ENCODE data around the gene LIMS4. TPM values are rescaled to one million over a fixed set of nuclear protein-coding genes. Genes with fewer than 3 reads are reported as not detected.
"Not testable (repeated sequence)": the region's sequence is repeated elsewhere in the genome, so short reads cannot be mapped to it uniquely, and the experiment has no call there.

Gene LIMS4
- 1 to 10 TPM; 1.6 to 5.8 (median 2.9) TPM for polyA plus RNA-seq

DNA sequence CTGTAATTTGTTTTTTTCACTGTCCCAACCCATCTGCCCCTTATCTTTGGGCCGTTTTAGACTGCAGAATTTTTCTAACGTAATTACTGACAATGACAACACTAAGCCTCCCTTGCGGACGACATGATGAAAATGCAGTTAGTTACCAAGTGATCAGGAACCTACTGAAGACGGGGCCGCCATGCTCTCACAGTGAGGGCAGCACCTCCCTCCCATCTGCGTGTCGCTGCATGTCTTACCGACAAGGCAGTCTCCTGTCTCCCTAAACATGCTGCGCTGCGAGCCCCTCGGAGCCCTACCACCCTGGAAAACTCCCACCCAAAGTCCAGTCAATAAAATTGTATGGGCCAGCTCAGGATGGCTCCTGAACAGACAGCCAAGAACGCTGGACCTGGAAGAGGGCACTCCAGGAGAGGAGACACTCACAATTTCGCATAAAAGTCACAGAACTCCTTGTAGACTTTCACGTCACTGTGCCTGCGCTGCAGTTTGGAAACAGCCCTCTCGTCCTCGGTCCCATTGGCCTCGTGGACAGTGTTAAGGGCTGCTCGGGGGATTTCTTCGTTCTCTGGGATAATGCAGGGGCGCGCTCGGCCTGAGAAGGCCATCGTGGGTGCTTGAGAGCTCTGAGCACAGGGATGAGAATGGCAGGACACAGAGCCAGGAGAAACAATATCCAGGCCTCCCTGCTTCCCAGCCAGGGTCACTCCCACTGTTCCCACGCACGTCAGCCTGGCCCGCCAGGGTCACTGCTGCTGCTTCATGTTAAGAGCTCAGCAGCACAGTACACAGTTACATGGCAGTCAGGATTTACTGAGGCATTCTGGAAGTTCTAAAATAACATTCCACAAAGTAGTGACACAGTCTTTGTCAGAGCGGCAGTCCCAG lies at the start of gene LIMS4:
LIMS4 (minus strand) TSS at position 646 of the 888 bp plus-strand sequence; CDS start at position 608, 38 bp downstream.
- not testable (repeated sequence) for H3K27ac ChIP-seq (ENCODE audit: low read depth, low read length)
- WGBS, 3 donors, result no CpG with 5 or more reads among the region's 29 CpGs

- not testable (repeated sequence) for H3K27ac ChIP-seq (ENCODE audit: low read depth, low read length)
- whole genome bisulfite sequencing, 3 donors, result no CpG with 5 or more reads among the region's 8 CpGs
These were observed 27.2 kb upstream of the LIMS4 start for GRCh38 chr2:110499755-110500377.

DNA sequence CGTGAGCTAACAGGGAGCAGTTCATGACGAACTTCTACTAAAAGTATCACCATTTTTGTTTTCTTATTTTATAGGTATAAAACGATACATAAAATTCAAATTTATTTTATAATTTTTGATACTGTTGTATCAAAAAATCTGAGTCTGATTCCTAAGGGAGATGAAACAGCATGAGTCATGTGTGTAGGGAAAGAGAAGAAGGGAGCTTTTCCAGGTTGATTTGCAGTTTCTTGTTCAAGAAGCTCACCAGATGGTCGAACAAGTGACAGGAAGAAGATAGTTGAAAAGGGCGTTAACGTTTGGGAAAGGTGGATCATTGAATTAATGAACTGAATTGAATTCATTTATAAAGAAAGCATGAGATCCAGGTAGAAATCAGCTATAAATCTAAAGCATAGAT lies 23.4 kb upstream of the LIMS4 start:
- not testable (repeated sequence) for H3K27ac ChIP-seq (ENCODE audit: low read depth, low read length)
- WGBS, 3 donors, result no CpG with 5 or more reads among the region's 6 CpGs

GRCh38 chr2:110494488-110494887 lies 21.9 kb upstream of the LIMS4 start:
- no CpG with 5 or more reads among the region's 3 CpGs for WGBS, 3 donors

GRCh38 chr2:110488991-110489390 lies 16.4 kb upstream of the LIMS4 start:
- WGBS, 3 donors, result no CpG with 5 or more reads among the region's 1 CpG
- H3K27ac ChIP-seq (ENCODE audit: low read depth, low read length), result not testable (repeated sequence)

More at GRCh38 chr2:110494488-110494887, 21.9 kb upstream of the LIMS4 start:
- not testable (repeated sequence) for H3K27ac ChIP-seq (ENCODE audit: low read depth, low read length)

GRCh38 chr2:110482697-110483096 lies 10.1 kb upstream of the LIMS4 start:
- WGBS, 3 donors, result no CpG with 5 or more reads among the region's 4 CpGs
- not testable (repeated sequence) for H3K27ac ChIP-seq (ENCODE audit: low read depth, low read length)

DNA sequence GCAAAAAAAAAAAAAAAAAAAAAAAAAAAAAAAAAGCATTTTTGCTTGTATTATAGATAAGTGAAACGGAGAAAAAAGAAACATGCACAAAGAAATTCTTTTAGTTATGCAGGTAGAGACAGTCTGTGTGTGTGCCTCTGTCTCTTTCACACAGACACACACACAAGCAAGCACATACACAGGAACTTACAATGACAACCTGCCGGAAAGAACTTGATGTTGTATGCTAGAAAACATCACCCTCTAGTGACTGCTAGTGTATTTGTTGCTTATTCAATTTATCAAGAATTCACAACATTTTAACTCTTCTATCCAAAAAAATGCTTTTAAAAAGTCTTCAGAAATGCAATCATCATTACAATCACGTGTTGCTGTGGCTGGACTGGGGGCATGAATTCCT lies 8.6 kb upstream of the LIMS4 start:
- no CpG with 5 or more reads among the region's 3 CpGs for WGBS, 3 donors
- H3K27ac ChIP-seq (ENCODE audit: low read depth, low read length), result not testable (repeated sequence)

GRCh38 chr2:110480084-110480483 lies 7.5 kb upstream of the LIMS4 start:
- no CpG with 5 or more reads among the region's 4 CpGs for WGBS, 3 donors

GRCh38 chr2:110477370-110477769 lies 4.8 kb upstream of the LIMS4 start:
- H3K27ac ChIP-seq (ENCODE audit: low read depth, low read length), result not testable (repeated sequence)
- WGBS, 3 donors, result no CpG with 5 or more reads among the region's 7 CpGs

More at GRCh38 chr2:110480084-110480483, 7.5 kb upstream of the LIMS4 start:
- H3K27ac ChIP-seq (ENCODE audit: low read depth, low read length), result not testable (repeated sequence)

GRCh38 chr2:110476952-110477351 lies 4.3 kb upstream of the LIMS4 start:
- WGBS, 3 donors, result no CpG with 5 or more reads among the region's 6 CpGs
- H3K27ac ChIP-seq (ENCODE audit: low read depth, low read length), result not testable (repeated sequence)

DNA sequence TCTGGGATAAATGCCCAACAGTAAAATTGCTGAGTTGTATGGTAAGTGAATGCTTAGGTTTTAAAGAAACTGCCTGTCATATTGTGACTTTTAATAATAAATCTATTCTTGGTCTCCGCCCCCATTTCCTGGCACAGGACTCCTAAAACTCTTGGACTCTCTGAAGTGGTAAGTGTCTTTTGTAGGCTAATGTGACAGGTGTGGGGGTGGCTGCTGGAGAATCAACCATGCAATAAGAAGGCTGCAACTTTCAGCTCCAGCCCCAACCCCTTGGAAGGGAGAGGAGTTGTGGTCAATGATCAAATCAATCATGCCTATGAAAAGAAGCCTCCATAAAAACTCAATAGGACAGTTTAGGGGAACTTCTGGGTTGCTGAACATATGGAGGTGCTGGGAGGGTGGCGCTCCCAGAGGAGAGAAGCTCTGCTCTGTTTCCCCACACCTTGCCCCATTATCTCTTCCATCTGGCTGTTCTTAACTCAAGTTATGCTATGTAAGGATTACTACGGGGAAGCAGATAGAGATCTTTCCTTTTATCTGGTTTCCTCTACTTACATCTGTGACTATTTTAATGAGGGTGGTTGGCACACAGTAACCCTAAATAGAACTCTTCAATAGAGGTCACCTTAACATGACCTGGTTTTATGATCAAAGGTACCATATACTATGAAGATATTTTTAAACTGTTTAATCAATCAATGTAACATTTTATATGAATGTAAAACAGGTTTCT lies 3.2 kb upstream of the LIMS4 start:
- WGBS, 3 donors, result no CpG with 5 or more reads among the region's 3 CpGs
- not testable (repeated sequence) for H3K27ac ChIP-seq (ENCODE audit: low read depth, low read length)

- H3K27ac ChIP-seq (ENCODE audit: low read depth, low read length), result not testable (repeated sequence)
- no CpG with 5 or more reads among the region's 4 CpGs for WGBS, 3 donors
These were observed 2.3 kb upstream of the LIMS4 start for GRCh38 chr2:110474898-110475297.

DNA sequence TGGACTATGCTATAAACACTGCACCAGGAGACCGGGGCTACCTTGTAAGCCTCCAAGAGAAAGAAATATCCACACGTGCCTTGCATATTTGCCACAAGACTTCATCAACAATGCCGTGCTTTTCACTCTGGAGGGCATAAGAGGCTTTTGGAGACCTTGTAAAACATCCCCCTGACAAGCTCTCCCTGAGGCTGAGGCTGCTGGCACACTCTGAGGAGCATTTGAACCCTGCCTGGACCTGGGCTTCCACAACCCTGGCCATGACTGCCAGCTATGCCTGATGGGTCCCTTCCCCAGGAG lies 393 bp upstream of the LIMS4 start:
- WGBS, 3 donors, result no CpG with 5 or more reads among the region's 3 CpGs
- not testable (repeated sequence) for H3K27ac ChIP-seq (ENCODE audit: low read depth, low read length)

- WGBS, 3 donors, result no CpG with 5 or more reads among the region's 7 CpGs
- not testable (repeated sequence) for H3K27ac ChIP-seq (ENCODE audit: low read depth, low read length)
These were observed 3.7 kb downstream of the LIMS4 start for GRCh38 chr2:110468921-110469320.

GRCh38 chr2:110465312-110465711 lies 7.3 kb downstream of the LIMS4 start:
- WGBS, 3 donors, result no CpG with 5 or more reads among the region's 8 CpGs
- H3K27ac ChIP-seq (ENCODE audit: low read depth, low read length), result not testable (repeated sequence)

DNA sequence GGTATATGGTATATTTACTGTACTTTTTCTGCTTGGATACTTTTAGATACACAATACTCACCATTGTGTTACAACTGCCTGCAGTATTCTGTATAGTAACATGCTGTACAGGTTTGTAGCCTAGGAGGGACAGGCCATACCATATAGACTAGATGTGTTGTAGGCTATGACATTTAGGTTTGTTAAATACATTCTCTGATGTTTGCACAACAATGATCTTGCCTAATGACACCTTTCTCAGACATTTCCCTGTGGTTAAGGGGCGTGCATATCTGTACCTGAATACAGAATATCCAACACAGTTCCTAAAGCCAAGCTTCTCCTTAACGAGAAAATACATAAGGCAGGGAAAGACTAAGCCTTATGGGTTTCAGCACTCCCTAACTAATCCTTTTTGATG lies 10.2 kb downstream of the LIMS4 start:
- no CpG with 5 or more reads among the region's 2 CpGs for WGBS, 3 donors
- not testable (repeated sequence) for H3K27ac ChIP-seq (ENCODE audit: low read depth, low read length)

DNA sequence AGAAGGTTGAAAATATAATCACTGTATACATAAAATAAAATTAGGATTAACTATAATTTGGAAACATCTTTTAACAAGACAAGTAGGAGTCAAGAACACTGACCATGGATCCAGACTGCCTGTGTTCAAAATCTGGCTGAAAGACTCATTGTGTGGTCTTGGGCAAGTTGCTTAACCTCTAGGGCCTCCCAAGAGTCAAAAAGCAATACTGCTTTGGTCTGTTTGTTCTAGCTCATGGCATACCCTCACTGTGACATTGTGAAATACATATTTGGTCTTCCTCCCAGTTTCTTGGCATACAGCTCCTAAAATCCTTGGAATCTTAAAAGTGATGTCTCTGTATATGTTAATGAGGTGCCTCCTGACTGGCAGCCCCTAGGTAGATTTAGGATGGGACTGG lies 12.3 kb downstream of the LIMS4 start:
- not testable (repeated sequence) for H3K27ac ChIP-seq (ENCODE audit: low read depth, low read length)

GRCh38 chr2:110457214-110457590 lies 15.4 kb downstream of the LIMS4 start:
- no CpG with 5 or more reads among the region's 2 CpGs for WGBS, 3 donors
- not testable (repeated sequence) for H3K27ac ChIP-seq (ENCODE audit: low read depth, low read length)
